Muscle layer of colon (tissue), 2 donors: ENCODE data around the gene SLC15A1.

Experiments used
- H3K27ac ChIP-seq: one replicate; pipeline ENCODE4 v1.7.0; 2013; ENCODE audit warnings: low read depth, mild to moderate bottlenecking, low read length, moderate library complexity
- H3K27me3 ChIP-seq, 2 donors: one replicate each; pipeline ENCODE4 v1.7.0; 2013; ENCODE audit warnings: low read length in 2 of 2, mild to moderate bottlenecking in 2 of 2; ENCODE audit not compliant: insufficient read depth in 2 of 2, control insufficient read depth in 1 of 2
- H3K36me3 ChIP-seq: one replicate; pipeline ENCODE4 v1.7.0; 2013; ENCODE audit warnings: mild to moderate bottlenecking, low read length; ENCODE audit not compliant: insufficient read depth
- H3K4me1 ChIP-seq: one replicate; pipeline ENCODE4 v1.7.0; 2013; ENCODE audit warnings: mild to moderate bottlenecking, low read length; ENCODE audit not compliant: insufficient read depth
- H3K4me3 ChIP-seq, 2 donors: one replicate each; pipeline ENCODE4 v1.7.0; 2013; ENCODE audit warnings: low read length in 2 of 2, low read depth in 1 of 2, mild to moderate bottlenecking in 1 of 2, moderate library complexity in 1 of 2
- H3K9ac ChIP-seq: one replicate; pipeline ENCODE4 v1.7.0; 2013; ENCODE audit warnings: low read length
- H3K9me3 ChIP-seq: one replicate; pipeline ENCODE4 v1.7.0; 2013; ENCODE audit warnings: mild to moderate bottlenecking, low read length
- donor health status: abdominal sarcoma.
- donor health status: Adenocarcinoma of cecum.

The SLC15A1 gene

DNA sequence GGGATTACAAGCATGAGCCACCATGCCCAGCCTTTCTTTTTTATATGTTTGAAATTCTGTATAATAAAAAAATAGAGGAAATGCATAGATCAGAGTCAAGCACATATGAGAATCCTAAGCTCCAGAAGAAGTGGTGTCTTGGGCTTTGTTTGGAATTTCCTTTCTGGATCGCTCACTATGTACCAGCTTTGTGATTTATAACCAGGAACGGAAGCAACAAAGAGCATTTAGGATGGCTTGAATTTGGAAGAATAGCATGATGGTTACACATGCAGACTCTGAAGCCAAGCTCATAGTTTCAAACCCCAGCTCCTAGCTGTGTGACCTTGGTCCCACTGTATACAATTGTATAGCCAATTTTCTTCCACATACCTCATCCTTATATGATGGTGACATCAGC is 28.0 kb upstream of the SLC15A1 start:
- Histone ChIP-seq H3K9ac (no peak overlapping the region), H3K4me1 (no peaks in the 10 kb centered on the region), H3K36me3 (no peaks in the 10 kb centered on the region), H3K9me3 (no peaks in the 10 kb centered on the region), H3K27ac (no peak overlapping the region), H3K27me3 (no peaks in the 10 kb centered on the region), H3K4me3 (no peak overlapping the region)

DNA sequence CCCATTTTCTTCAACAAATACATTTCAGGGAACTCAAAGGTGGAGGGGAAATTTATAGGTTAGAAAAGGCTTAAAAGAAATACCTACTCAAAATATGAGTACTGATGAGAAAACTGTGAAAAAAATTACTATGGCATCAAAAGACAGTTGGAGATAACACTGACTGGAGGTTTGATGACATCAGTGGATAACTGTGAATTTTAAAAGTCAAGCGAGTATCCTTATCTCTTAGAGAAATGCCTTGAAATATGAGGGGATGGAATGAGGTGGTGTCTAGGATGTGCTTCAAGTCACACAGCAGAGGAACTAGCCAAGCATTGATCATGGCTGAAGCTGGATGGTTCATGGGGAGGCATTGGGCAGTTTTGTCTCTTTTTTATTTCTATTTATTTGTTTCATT is 27.2 kb upstream of the SLC15A1 start:
- Histone ChIP-seq H3K9ac (no peak overlapping the region), H3K4me3 (no peak overlapping the region), H3K27me3 (no peaks in the 10 kb centered on the region), H3K27ac (no peak overlapping the region), H3K36me3 (no peaks in the 10 kb centered on the region), H3K9me3 (no peaks in the 10 kb centered on the region), H3K4me1 (no peaks in the 10 kb centered on the region)

DNA sequence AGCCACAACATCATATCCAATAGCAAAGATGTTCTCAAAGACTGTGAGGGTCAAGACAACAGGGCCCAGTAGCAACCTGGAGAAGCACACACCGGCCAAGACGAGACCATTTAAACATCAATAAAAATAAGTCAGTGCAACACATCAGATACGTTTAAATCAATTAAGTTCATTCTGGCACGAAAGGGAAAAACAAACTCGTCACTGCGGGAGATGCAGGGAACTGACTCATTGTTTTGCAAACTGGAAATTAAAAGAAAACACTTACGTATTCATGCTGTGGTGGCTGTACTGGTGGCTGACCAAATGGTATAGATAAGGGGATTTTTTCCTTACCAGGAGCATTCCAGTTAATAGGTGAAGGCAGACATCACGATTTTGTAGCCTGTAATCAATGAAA is 26.3 kb upstream of the SLC15A1 start:
- H3K4me3 ChIP-seq: no peak overlapping the region
- H3K4me1 ChIP-seq: no peaks in the 10 kb centered on the region
- no peaks in the 10 kb centered on the region for H3K9me3 ChIP-seq
- no peak overlapping the region for H3K27ac ChIP-seq
- H3K27me3 ChIP-seq: no peaks in the 10 kb centered on the region
- H3K9ac ChIP-seq: no peak overlapping the region
- H3K36me3 ChIP-seq: no peaks in the 10 kb centered on the region

DNA sequence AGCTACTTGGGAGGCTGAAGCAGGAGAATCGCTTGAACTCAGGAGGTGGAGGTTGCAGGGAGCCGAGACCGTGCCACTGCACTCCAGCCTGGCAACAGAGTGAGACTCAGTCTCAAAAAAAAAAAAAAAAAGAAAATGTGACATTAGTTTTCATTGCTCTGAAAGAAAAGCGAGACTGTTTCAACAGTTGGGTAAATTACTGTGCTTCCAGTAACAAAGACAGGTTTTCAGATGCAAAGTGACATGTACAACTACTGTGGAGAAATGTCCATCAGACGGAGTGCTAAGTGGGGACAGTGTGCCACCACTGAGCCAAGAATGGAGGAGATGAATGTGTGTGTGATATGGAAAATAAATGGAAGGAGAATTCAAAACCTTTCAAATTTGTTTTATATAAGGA is 24.2 kb upstream of the SLC15A1 start:
- no peak overlapping the region for H3K4me3 ChIP-seq
- no peaks in the 10 kb centered on the region for H3K36me3 ChIP-seq
- no peaks in the 10 kb centered on the region for H3K4me1 ChIP-seq
- H3K27me3 ChIP-seq: no peaks in the 10 kb centered on the region
- H3K9ac ChIP-seq: no peak overlapping the region
- no peaks in the 10 kb centered on the region for H3K9me3 ChIP-seq
- no peak overlapping the region for H3K27ac ChIP-seq

DNA sequence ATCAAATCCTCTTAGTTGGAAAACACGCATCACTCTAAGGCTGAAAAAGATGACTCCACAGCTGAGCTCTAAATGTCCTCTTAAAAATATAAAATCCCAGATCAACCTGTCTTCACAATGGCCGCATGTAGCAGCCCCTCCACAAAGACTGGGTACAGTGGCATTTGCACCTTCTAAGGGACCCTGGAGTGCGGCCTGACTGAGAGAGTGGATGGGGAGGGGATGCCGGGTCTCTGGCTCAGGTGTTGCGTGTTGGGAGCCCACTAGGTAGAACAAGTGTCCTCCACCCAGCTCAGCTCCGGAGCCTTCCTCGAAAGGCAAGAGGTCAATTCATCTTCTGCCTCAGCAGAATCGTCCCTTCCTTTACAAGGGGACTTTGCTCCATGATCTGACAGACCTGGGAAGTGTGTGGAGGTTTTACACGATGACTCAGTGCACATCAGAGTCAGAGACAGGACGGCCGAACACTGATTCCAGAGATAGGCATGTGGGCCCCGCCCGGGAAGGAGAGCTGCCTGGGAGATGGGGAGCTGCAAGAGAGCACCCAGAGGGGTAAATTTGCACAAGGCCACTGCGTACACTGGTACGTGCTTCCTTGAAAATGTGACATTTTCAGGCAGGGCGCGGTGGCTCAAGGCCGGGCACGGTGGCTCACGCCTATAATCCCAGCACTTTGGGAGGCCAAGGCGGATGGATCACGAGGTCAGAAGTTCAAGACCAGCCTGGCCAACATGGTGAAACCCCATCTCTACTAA is 23.5 kb upstream of the SLC15A1 start:
- Histone ChIP-seq H3K9me3 (no peaks in the 10 kb centered on the region), H3K4me3 (no peak overlapping the region), H3K9ac (no peak overlapping the region), H3K36me3 (no peaks in the 10 kb centered on the region), H3K27me3 (no peaks in the 10 kb centered on the region), H3K27ac (no peak overlapping the region), H3K4me1 (no peaks in the 10 kb centered on the region)

DNA sequence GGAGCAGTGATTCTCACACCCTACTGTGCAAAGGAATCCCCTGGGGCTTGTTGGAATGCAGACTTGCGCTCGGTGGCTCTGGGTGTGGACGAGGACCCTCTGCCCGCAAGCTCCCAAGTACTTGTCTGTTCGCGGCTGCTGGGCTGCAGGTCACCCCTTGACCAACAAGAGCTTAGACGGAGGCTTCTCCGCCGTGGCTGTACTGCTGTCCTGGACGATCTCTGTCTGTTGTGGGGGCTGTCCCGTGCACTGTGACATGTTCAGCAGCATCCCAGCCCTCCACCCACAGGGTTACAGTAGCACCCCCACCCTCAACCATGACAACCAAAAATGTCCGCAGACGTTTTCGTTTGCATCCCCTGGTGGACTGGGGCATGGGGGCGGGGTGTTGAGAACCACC is 22.9 kb upstream of the SLC15A1 start:
- Histone ChIP-seq H3K4me3 (no peak overlapping the region), H3K36me3 (no peaks in the 10 kb centered on the region), H3K9ac (no peak overlapping the region), H3K4me1 (no peaks in the 10 kb centered on the region), H3K9me3 (no peaks in the 10 kb centered on the region), H3K27ac (no peak overlapping the region), H3K27me3 (no peaks in the 10 kb centered on the region)

DNA sequence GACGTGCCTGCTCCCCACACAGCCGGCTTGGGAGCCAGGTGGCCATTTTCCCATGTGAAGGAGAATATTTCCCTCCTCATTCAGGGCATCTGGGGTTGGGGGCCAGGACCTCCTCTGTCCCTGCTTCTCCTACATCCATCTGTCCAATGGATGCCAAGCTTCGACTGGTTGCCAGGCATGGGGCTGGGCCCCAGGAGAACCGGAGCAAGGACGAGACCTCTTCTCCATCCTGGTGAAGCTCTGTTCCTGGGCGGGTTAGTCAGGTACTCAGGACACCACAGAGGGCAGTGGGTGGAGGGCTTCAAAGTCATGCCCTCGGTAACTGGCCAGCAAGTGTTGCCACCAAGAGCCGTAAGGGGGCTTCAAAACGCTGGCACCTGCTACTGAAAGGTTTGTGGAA is 22.3 kb upstream of the SLC15A1 start:
- Histone ChIP-seq H3K9me3 (no peaks in the 10 kb centered on the region), H3K4me3 (no peak overlapping the region), H3K4me1 (no peaks in the 10 kb centered on the region), H3K9ac (no peak overlapping the region), H3K27ac (no peak overlapping the region), H3K36me3 (no peaks in the 10 kb centered on the region), H3K27me3 (no peaks in the 10 kb centered on the region)

DNA sequence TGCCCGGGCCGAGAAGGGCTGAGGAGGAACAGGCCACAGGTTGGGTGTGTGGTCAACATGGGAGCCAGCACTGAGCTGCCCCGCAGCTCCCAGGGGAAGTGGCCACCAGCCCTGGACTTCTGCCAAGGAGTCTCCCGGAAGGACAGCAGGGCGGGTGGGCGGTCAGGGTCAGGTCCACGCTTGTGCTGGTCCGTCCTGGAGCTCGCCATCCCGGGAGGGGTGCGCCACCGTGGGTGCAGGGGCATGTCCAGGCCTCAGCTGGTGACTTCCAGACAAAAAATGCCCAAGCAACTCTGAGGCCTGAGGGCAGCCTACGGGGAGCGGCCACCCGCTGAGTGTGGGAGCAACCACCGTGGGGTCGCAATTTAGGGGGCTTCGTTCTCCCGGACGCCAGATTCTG is 21.4 kb upstream of the SLC15A1 start:
- no peaks in the 10 kb centered on the region for H3K9me3 ChIP-seq
- H3K36me3 ChIP-seq: no peaks in the 10 kb centered on the region
- no peak overlapping the region for H3K9ac ChIP-seq
- no peaks in the 10 kb centered on the region for H3K27me3 ChIP-seq
- no peaks in the 10 kb centered on the region for H3K4me1 ChIP-seq
- no peak overlapping the region for H3K27ac ChIP-seq
- no peak overlapping the region for H3K4me3 ChIP-seq

DNA sequence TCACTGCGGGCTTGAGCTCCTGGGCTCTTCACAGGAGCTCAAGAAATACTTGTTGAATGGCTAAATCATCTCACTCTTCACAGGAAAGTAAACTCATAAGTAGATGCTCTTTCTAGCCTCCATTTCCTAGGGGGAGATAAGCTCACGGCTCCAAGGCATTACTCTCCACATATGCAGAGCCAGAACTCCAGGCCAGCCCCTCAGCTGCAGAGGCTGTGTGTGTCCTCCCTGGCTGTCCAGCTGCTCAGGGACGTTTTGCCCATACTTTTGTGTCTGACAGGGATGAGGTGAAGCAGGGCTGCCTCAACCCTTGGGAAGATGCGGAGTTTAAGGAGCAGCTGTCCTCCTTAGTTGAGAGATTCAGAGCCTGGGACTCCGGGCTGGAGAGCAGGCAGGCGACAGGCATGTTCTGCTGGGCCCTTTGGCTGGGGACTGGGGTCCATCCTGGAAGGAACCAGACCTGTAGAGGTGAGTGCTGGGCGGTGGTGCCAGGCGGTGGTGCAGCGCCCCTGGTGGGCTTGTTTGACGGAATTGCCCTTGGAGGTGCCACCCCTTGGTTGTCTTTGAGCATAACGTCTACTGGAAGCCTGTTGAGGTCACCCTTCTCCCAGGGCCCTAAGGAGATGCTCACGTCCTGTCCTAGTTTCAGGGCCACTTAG is 20.5 kb upstream of the SLC15A1 start:
- Histone ChIP-seq H3K36me3 (no peaks in the 10 kb centered on the region), H3K27ac (no peak overlapping the region), H3K27me3 (no peaks in the 10 kb centered on the region), H3K4me1 (no peaks in the 10 kb centered on the region), H3K9me3 (no peaks in the 10 kb centered on the region), H3K9ac (no peak overlapping the region), H3K4me3 (no peak overlapping the region)

DNA sequence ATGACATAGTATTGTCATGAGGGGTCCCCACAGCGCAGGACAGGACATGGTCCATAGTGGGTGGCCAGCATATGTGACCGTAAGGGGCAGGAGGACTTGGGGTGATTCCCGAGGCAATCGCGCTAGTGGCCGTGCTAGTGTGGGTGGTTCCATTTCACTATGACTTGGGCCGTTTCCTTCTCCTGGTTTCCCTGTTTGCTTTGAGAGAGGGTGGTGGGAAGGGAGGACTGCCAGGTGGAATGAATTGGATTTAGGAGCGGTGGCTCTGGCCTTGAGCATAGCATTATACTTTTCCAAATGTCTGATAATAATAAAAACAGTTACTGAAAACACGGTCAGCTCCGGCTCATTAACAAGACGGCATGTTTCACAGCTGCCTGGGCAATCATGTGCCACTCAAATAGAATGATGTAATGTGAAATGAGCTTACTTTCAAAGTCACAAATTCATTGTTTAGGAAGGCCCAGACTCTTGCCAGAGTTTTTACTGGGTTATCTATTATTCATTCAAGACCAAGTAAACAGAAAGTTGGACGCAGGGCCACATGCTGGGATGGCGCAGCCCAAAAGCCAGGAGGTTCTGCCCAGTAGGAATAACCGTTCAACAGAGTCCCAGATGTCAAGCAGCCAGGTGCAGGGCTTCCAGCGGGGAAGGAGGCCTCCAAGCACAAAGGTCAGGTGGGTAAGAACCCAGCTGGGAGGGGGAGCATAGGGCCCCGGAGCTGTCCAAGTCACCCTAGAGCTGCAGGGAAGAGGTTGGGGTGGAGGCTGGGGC is 19.6 kb upstream of the SLC15A1 start:
- Histone ChIP-seq H3K9me3 (no peaks in the 10 kb centered on the region), H3K27me3 (no peaks in the 10 kb centered on the region), H3K4me1 (no peaks in the 10 kb centered on the region), H3K9ac (no peak overlapping the region), H3K36me3 (no peaks in the 10 kb centered on the region), H3K4me3 (no peak overlapping the region), H3K27ac (no peak overlapping the region)

DNA sequence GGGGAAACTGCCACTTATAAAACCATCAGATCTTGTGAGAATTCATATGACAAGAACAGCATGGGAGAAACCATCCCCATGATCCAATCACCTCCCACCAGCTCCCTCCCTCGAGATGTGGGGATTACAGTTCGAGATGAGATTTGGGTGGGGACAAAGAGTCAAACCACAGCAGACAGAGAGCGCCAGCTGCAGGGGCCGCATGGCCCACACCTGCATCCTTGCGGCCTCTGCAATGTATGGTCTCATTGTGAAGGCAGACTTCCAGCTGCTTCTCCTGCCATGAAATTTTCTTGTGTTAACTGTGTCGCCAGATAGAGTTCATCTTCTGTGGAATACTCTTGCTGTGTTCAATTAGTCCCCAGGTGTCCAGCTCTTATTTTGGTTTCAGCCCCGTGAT is 17.3 kb upstream of the SLC15A1 start:
- H3K27ac ChIP-seq: no peak overlapping the region
- H3K4me1 ChIP-seq: no peaks in the 10 kb centered on the region
- H3K27me3 ChIP-seq: no peaks in the 10 kb centered on the region
- H3K9ac ChIP-seq: no peak overlapping the region
- no peaks in the 10 kb centered on the region for H3K9me3 ChIP-seq
- no peak overlapping the region for H3K4me3 ChIP-seq
- no peaks in the 10 kb centered on the region for H3K36me3 ChIP-seq
